Measurements from ENCODE around the gene HARBI1. TPM values are rescaled to one million over a fixed set of nuclear protein-coding genes. Genes with fewer than 3 reads are reported as not detected.

HARBI1 gene
- polyA plus RNA-seq, 1 donor from 2014 or later = 9.5 TPM

DNA sequence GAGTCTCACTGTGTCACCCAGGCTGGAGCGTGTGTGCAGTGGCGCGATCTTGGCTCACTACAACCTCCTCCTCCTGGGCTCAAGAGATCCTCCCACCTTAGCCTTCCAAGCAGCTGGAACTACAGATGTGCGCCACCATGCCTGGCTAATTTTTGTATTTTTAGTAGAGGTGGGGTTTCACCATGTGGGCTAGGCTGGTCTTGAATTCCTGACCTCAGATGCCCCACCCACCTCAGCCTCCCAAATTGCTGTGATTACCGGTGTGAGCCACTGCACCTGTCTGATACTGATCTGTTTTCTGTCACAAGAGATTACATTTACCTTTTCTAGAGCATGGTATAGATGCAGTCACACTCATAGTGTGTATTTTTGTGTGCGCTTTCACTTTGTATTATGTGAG is 11.9 kb upstream of the HARBI1 start:
- Histone ChIP-seq H3K4me3 (ENCODE audit: low read length) (no peak overlapping the region), H3K27me3 (ENCODE audit: insufficient read depth, low read depth, low read length) (no peaks in the 10 kb centered on the region), H3K27ac (ENCODE audit: low read length) (no peak overlapping the region), H3K4me2 (ENCODE audit: low read length) (no peak overlapping the region), H3K9me2 (ENCODE audit: insufficient read depth, low read length) (no peaks in the 10 kb centered on the region), H3K36me3 (ENCODE audit: insufficient read depth, low read length) (no peaks in the 10 kb centered on the region), H3K9ac (ENCODE audit: low read length) (no peak overlapping the region), H3K9me3 (ENCODE audit: low read length) (no peaks in the 10 kb centered on the region), H2AFZ (ENCODE audit: low read depth, low read length) (no peak overlapping the region), H3F3A (ENCODE audit: insufficient read depth, low read length, poor library complexity, severe bottlenecking) (no peaks in the 10 kb centered on the region), H3K79me2 (replicated peaks; ENCODE audit: insufficient read depth, low read length) (peaks cover 12% of the 10 kb centered on the region), H4K20me1 (ENCODE audit: insufficient read depth) (no peaks in the 10 kb centered on the region)
- TF ChIP-seq TAF1 (IDR thresholded peaks at IDR 0.05; ENCODE audit: low read depth) = no peak
- no peak for TF ChIP-seq EP300 (conservative IDR thresholded peaks at IDR 0.05; ENCODE audit: poor library complexity, severe bottlenecking)
- no peak for TF ChIP-seq EZH2 (IDR thresholded peaks at IDR 0.05; ENCODE audit: borderline replicate concordance, insufficient read depth, low read length, poor library complexity, severe bottlenecking)
- no peak for TF ChIP-seq POLR2AphosphoS5 (IDR thresholded peaks at IDR 0.05)

DNA sequence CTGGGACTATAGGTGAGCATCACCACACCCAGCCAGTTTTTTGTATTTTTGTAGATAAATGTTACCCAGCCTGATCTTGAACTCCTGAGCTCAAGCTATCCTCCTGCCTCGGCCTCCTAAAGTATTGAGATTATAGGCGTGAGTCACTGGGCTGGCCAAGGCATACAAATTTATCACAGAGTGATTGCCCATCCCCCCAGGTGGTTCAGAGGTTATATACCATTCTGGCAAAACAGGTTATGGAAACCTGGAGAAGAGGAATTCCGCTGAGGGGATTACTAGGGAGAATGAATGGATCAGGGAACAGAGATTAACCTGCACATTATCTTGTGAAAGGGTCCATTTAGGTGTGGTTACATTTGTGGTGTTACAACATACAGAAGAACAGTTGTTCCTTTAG is 8.4 kb upstream of the HARBI1 start:
- Histone ChIP-seq H3K27ac (ENCODE audit: low read length) (no peak overlapping the region), H3K36me3 (ENCODE audit: insufficient read depth, low read length) (no peaks in the 10 kb centered on the region), H3K9ac (ENCODE audit: low read length) (no peak overlapping the region), H3K4me2 (ENCODE audit: low read length) (no peak overlapping the region), H3K79me2 (replicated peaks; ENCODE audit: insufficient read depth, low read length) (peaks cover 15% of the 10 kb centered on the region), H3K27me3 (ENCODE audit: insufficient read depth, low read depth, low read length) (no peaks in the 10 kb centered on the region), H3F3A (ENCODE audit: insufficient read depth, low read length, poor library complexity, severe bottlenecking) (no peaks in the 10 kb centered on the region), H3K9me2 (ENCODE audit: insufficient read depth, low read length) (no peaks in the 10 kb centered on the region), H4K20me1 (ENCODE audit: insufficient read depth) (no peaks in the 10 kb centered on the region), H3K9me3 (ENCODE audit: low read length) (no peaks in the 10 kb centered on the region), H3K4me3 (ENCODE audit: low read length) (no peak overlapping the region), H2AFZ (ENCODE audit: low read depth, low read length) (no peak overlapping the region)
- TF ChIP-seq, protein P1, sequence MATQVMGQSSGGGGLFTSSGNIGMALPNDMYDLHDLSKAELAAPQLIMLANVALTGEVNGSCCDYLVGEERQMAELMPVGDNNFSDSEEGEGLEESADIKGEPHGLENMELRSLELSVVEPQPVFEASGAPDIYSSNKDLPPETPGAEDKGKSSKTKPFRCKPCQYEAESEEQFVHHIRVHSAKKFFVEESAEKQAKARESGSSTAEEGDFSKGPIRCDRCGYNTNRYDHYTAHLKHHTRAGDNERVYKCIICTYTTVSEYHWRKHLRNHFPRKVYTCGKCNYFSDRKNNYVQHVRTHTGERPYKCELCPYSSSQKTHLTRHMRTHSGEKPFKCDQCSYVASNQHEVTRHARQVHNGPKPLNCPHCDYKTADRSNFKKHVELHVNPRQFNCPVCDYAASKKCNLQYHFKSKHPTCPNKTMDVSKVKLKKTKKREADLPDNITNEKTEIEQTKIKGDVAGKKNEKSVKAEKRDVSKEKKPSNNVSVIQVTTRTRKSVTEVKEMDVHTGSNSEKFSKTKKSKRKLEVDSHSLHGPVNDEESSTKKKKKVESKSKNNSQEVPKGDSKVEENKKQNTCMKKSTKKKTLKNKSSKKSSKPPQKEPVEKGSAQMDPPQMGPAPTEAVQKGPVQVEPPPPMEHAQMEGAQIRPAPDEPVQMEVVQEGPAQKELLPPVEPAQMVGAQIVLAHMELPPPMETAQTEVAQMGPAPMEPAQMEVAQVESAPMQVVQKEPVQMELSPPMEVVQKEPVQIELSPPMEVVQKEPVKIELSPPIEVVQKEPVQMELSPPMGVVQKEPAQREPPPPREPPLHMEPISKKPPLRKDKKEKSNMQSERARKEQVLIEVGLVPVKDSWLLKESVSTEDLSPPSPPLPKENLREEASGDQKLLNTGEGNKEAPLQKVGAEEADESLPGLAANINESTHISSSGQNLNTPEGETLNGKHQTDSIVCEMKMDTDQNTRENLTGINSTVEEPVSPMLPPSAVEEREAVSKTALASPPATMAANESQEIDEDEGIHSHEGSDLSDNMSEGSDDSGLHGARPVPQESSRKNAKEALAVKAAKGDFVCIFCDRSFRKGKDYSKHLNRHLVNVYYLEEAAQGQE (IDR thresholded peaks at IDR 0.05; ENCODE audit: borderline replicate concordance) = no peak
- no peak for TF ChIP-seq POLR2AphosphoS5 (IDR thresholded peaks at IDR 0.05)
- no peak for TF ChIP-seq EP300 (conservative IDR thresholded peaks at IDR 0.05; ENCODE audit: poor library complexity, severe bottlenecking)
- TF ChIP-seq RAD21 (conservative IDR thresholded peaks at IDR 0.05) = no peak
- no peak for TF ChIP-seq MXI1 (conservative IDR thresholded peaks at IDR 0.05; ENCODE audit: poor library complexity, severe bottlenecking)
- TF ChIP-seq, protein P2, sequence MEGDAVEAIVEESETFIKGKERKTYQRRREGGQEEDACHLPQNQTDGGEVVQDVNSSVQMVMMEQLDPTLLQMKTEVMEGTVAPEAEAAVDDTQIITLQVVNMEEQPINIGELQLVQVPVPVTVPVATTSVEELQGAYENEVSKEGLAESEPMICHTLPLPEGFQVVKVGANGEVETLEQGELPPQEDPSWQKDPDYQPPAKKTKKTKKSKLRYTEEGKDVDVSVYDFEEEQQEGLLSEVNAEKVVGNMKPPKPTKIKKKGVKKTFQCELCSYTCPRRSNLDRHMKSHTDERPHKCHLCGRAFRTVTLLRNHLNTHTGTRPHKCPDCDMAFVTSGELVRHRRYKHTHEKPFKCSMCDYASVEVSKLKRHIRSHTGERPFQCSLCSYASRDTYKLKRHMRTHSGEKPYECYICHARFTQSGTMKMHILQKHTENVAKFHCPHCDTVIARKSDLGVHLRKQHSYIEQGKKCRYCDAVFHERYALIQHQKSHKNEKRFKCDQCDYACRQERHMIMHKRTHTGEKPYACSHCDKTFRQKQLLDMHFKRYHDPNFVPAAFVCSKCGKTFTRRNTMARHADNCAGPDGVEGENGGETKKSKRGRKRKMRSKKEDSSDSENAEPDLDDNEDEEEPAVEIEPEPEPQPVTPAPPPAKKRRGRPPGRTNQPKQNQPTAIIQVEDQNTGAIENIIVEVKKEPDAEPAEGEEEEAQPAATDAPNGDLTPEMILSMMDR (IDR thresholded peaks at IDR 0.05; ENCODE audit: poor library complexity, severe bottlenecking) = no peak
- TF ChIP-seq SMC3 (conservative IDR thresholded peaks at IDR 0.05; ENCODE audit: poor library complexity) = no peak
- no peak for TF ChIP-seq EZH2 (IDR thresholded peaks at IDR 0.05; ENCODE audit: borderline replicate concordance, insufficient read depth, low read length, poor library complexity, severe bottlenecking)
- TF ChIP-seq TAF1 (IDR thresholded peaks at IDR 0.05; ENCODE audit: low read depth) = no peak
